HCT116 (cell line): ENCODE data around the gene TMEM178B. TPM values are rescaled to one million over a fixed set of nuclear protein-coding genes. Genes with fewer than 3 reads are reported as not detected.

Experiments used
- ATAC-seq: fragments of 200-7000 bp; cut with Tn5 transposase; 2 replicates; pipeline ENCODE4 v1.9.1; 2020; ENCODE audit warnings: mild to moderate bottlenecking, moderate library complexity
- BruUV-seq: library from RNA; stranded (reverse); fragments of 400-500 nt; replicated peaks from 2 replicates; lab custom pipeline; 2021; lab: Mats Ljungman, UMichigan
- CTCF ChIA-PET: fragments of 300-600 bp; sonication (Branson Sonifier 250); formaldehyde crosslinking; loops from one replicate; lab custom pipeline; 2021; ENCODE audit warnings: antibody characterized with exemption; lab: Charles Lee
- POLR2A ChIA-PET: fragments of 300-600, 350-600 bp; sonication (Branson Sonifier 250); formaldehyde crosslinking; loops from one replicate; lab custom pipeline; 2021; ENCODE audit warnings: antibody characterized with exemption; lab: Charles Lee
- RAD21 ChIA-PET, 2 experiments: fragments of 300-600 bp; sonication (Branson Sonifier 250); formaldehyde crosslinking; loops; one replicate each; lab custom pipeline; 2023; ENCODE audit warnings: low total read pairs in 2 of 2; ENCODE audit not compliant: uncharacterized antibody in 2 of 2, unreplicated experiment in 2 of 2, low non-redundant PET in 1 of 2; lab: Charles Lee
- DNase-seq: peaks from one replicate; pipeline ENCODE4 v3.0.0-alpha.2; 2010; ENCODE audit warnings: low read depth, low spot score
- H2AFZ ChIP-seq: fragments of 200-600 bp; shearing (Covaris generic), sonication (generic); 2 replicates; pipeline ENCODE4 v1.6.1; 2017; ENCODE audit warnings: low read depth, mixed run types, mixed read lengths, antibody characterized with exemption, low read length; ENCODE audit not compliant: poor library complexity, severe bottlenecking
- H3K27ac ChIP-seq: 2 replicates; pipeline ENCODE4 v1.5.1; 2012; ENCODE audit warnings: low read depth, low read length
- H3K27me3 ChIP-seq: fragments of 200-600 bp; sonication (generic); 2 replicates; pipeline ENCODE4 v1.6.1; 2016; ENCODE audit warnings: mixed run types, low read length, mixed read lengths; ENCODE audit not compliant: insufficient read depth
- H3K36me3 ChIP-seq, 2 experiments: fragments of 200-500 bp in 1 of 2; fragments of 200-600 bp in 1 of 2; sonication (Bioruptor generic) in 1 of 2; sonication (generic) in 1 of 2; 2 replicates each; pipeline versions ENCODE4 v1.5.1 to v1.6.1; 2014 to 2016; ENCODE audit warnings: low read length in 2 of 2, inconsistent platforms in 1 of 2, mixed read lengths in 1 of 2, mixed run types in 1 of 2; ENCODE audit not compliant: insufficient read depth in 2 of 2, control insufficient read depth in 1 of 2
- H3K4me1 ChIP-seq, 2 experiments: fragments of 200-600 bp in 1 of 2; sonication (generic) in 1 of 2; 2 replicates each; pipeline versions ENCODE4 v1.5.1 to v1.6.1; 2012 to 2017; ENCODE audit warnings: low read length in 2 of 2, inconsistent platforms in 1 of 2, mild to moderate bottlenecking in 1 of 2, mixed read lengths in 1 of 2, mixed run types in 1 of 2, moderate library complexity in 1 of 2; ENCODE audit not compliant: insufficient read depth in 2 of 2, control insufficient read depth in 1 of 2
- H3K4me2 ChIP-seq: fragments of 200-600 bp; sonication (generic); 2 replicates; pipeline ENCODE4 v1.6.1; 2017; ENCODE audit warnings: mixed run types, low read length, mixed read lengths
- H3K4me3 ChIP-seq, 2 experiments: fragments of 200-600 bp in 1 of 2; sonication (generic) in 1 of 2; replicated peaks in 1 of 2; 2 replicates each; pipeline ENCODE4 v1.5.1; 2011 to 2016; ENCODE audit warnings: low read length in 2 of 2, control low read depth in 1 of 2, low read depth in 1 of 2, mild to moderate bottlenecking in 1 of 2, mixed read lengths in 1 of 2, mixed run types in 1 of 2
- H3K79me2 ChIP-seq: fragments of 200-600 bp; sonication (generic); 2 replicates; pipeline ENCODE4 v1.6.1; 2017; ENCODE audit warnings: mild to moderate bottlenecking, mixed run types, low read length, moderate library complexity, mixed read lengths; ENCODE audit not compliant: insufficient read depth
- H3K9ac ChIP-seq: fragments of 200-600 bp; sonication (generic); 2 replicates; pipeline ENCODE4 v1.6.1; 2016; ENCODE audit warnings: low read length, mixed read lengths
- H3K9me2 ChIP-seq: fragments of 200-600 bp; sonication (generic), shearing (Covaris generic); 2 replicates; pipeline ENCODE4 v1.6.1; 2017; ENCODE audit warnings: mixed run types, mild to moderate bottlenecking, moderate library complexity; ENCODE audit not compliant: insufficient read depth
- H3K9me3 ChIP-seq, 2 experiments: fragments of 200-500 bp in 1 of 2; fragments of 200-600 bp in 1 of 2; sonication (Bioruptor generic) in 1 of 2; sonication (generic) in 1 of 2; 2 replicates each; pipeline ENCODE4 v1.6.1; 2014 to 2017; ENCODE audit warnings: low read length in 2 of 2, mixed read lengths in 2 of 2, inconsistent platforms in 1 of 2, low read depth in 1 of 2, mild to moderate bottlenecking in 1 of 2, mixed run types in 1 of 2, moderate library complexity in 1 of 2; ENCODE audit not compliant: control insufficient read depth in 1 of 2, insufficient read depth in 1 of 2
- H4K20me1 ChIP-seq: fragments of 200-600 bp; sonication (generic), shearing (Covaris generic); 2 replicates; pipeline ENCODE4 v1.6.1; 2017; ENCODE audit warnings: mixed run types, mild to moderate bottlenecking, moderate library complexity; ENCODE audit not compliant: insufficient read depth
- CBX3 ChIP-seq: IDR thresholded peaks from 2 replicates; pipeline ENCODE4 v1.6.1; 2012; ENCODE audit warnings: low read depth
- CEBPB ChIP-seq: IDR thresholded peaks from 2 replicates; pipeline ENCODE4 v1.6.1; 2012; ENCODE audit warnings: low read depth
- EGR1 ChIP-seq: IDR thresholded peaks from 2 replicates; pipeline ENCODE4 v1.6.1; 2012; ENCODE audit warnings: low read depth
- EZH2 ChIP-seq: fragments of 200-600 bp; sonication (generic); IDR thresholded peaks from 2 replicates; pipeline ENCODE4 v1.6.1; 2017; ENCODE audit warnings: antibody characterized with exemption, mixed run types
- JUND ChIP-seq: IDR thresholded peaks from 2 replicates; pipeline ENCODE4 v1.6.1; 2012
- POLR2A ChIP-seq: IDR thresholded peaks from 2 replicates; pipeline ENCODE4 v1.7.0; 2011; ENCODE audit warnings: borderline replicate concordance; ENCODE audit not compliant: insufficient read depth, insufficient read length; ENCODE audit errors: extremely low read depth
- POLR2AphosphoS5 ChIP-seq: IDR thresholded peaks from 2 replicates; pipeline ENCODE4 v1.6.1; 2011; ENCODE audit warnings: mild to moderate bottlenecking, low read depth, low read length, moderate library complexity
- RAD21 ChIP-seq: IDR thresholded peaks from 2 replicates; pipeline ENCODE4 v1.6.1; 2012; ENCODE audit warnings: low read depth, mild to moderate bottlenecking
- SP1 ChIP-seq: IDR thresholded peaks from 2 replicates; pipeline ENCODE4 v1.6.1; 2012; ENCODE audit warnings: low read depth
- TCF7L2 ChIP-seq: IDR thresholded peaks from 2 replicates; pipeline ENCODE4 v1.7.0; 2011; ENCODE audit warnings: borderline replicate concordance, inconsistent platforms; ENCODE audit not compliant: insufficient read depth, insufficient read length; ENCODE audit errors: extremely low read depth
- YY1 ChIP-seq: IDR thresholded peaks from 2 replicates; pipeline ENCODE4 v1.6.1; 2011; ENCODE audit warnings: low read length, low read depth, moderate library complexity, mild to moderate bottlenecking; ENCODE audit not compliant: insufficient replicate concordance; ENCODE audit errors: extremely low read depth
- ZFX ChIP-seq: fragments of 450-650 bp; IDR thresholded peaks from 2 replicates; pipeline ENCODE4 v1.6.1; 2017
- ZNF274 ChIP-seq: fragments of 200-500 bp; sonication (Bioruptor generic); IDR thresholded peaks from 2 replicates; pipeline ENCODE4 v1.6.1; 2014; ENCODE audit warnings: mild to moderate bottlenecking, low read depth, low read length, inconsistent platforms
- intact Hi-C: fragments of 100-400 bp; cut with micrococcal nuclease; formaldehyde crosslinking; loops from 2 replicates; pipeline ENCODE4 v1.10.0; 2022
- total RNA-seq: library from RNA; stranded (reverse); gene quantifications from one replicate; pipeline ENCODE4 v1.2.1, GENCODE V29; 2021; ENCODE audit not compliant: unreplicated experiment
- TF ChIP-seq, protein P1 (sequence below): IDR thresholded peaks from 2 replicates; pipeline ENCODE4 v1.6.1; 2012; ENCODE audit warnings: low read depth
- TF ChIP-seq, protein P2 (sequence below): IDR thresholded peaks from 2 replicates; pipeline ENCODE4 v1.6.1; 2012
- TF ChIP-seq, protein P3 (sequence below), 3 experiments: fragments of 200-600 bp in 1 of 3; sonication (generic) in 1 of 3; IDR thresholded peaks in 2 of 3; conservative IDR thresholded peaks in 1 of 3; 2 replicates each; pipeline ENCODE4 v1.5.1; 2012 to 2017; ENCODE audit warnings: low read depth in 2 of 3, low read length in 2 of 3, antibody characterized with exemption in 1 of 3, borderline replicate concordance in 1 of 3, control low read depth in 1 of 3, mild to moderate bottlenecking in 1 of 3, mixed read lengths in 1 of 3, mixed run types in 1 of 3, moderate library complexity in 1 of 3; ENCODE audit not compliant: insufficient read depth in 1 of 3

TMEM178B gene
- total RNA-seq, 1 experiment from 2014 or later: 0.02 TPM

DNA sequence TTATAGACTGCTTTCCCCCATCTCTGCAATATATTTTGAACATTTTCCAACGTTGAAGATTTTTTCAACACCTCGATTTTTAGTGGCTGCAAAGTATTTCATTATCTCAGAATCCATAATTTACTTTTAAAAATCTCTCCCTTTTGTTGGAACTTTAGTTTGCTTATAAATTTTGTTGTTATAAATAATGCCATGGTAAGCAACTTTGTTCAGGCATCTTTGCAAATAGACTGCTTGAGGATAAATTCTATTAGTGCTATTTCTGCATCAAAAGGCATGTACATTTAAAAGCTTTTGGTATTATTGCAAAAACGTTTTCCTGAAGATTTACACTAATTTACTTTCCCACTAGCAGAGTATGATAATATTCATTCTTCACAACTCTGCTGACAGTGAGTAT, 79.4 kb downstream of the TMEM178B start:
- RAD21 ChIA-PET: no interaction called here
- no peaks in the 10 kb centered on the region for H3K36me3 ChIP-seq
- H3K4me1 ChIP-seq: peaks cover 0 to 1% of the 10 kb centered on the region in 2 experiments; a peak in 3 of 4 replicates
- DNase-seq (no peak), ATAC-seq (no peak)
- POLR2A ChIA-PET: no interaction called here
- no TSS peak for BruUV-seq
- intact Hi-C loops: no loop called here
- H2AFZ ChIP-seq: no peak overlapping the region
- H3K27ac ChIP-seq: no peak overlapping the region
- no peaks in the 10 kb centered on the region for H3K79me2 ChIP-seq
- TF ChIP-seq ZFX: no peak
- no peak for TF ChIP-seq POLR2A
- TF ChIP-seq SP1: no peak
- TF ChIP-seq CBX3: no peak
- no peak for TF ChIP-seq ZNF274
- no peak for TF ChIP-seq EZH2
- TF ChIP-seq, protein P1, sequence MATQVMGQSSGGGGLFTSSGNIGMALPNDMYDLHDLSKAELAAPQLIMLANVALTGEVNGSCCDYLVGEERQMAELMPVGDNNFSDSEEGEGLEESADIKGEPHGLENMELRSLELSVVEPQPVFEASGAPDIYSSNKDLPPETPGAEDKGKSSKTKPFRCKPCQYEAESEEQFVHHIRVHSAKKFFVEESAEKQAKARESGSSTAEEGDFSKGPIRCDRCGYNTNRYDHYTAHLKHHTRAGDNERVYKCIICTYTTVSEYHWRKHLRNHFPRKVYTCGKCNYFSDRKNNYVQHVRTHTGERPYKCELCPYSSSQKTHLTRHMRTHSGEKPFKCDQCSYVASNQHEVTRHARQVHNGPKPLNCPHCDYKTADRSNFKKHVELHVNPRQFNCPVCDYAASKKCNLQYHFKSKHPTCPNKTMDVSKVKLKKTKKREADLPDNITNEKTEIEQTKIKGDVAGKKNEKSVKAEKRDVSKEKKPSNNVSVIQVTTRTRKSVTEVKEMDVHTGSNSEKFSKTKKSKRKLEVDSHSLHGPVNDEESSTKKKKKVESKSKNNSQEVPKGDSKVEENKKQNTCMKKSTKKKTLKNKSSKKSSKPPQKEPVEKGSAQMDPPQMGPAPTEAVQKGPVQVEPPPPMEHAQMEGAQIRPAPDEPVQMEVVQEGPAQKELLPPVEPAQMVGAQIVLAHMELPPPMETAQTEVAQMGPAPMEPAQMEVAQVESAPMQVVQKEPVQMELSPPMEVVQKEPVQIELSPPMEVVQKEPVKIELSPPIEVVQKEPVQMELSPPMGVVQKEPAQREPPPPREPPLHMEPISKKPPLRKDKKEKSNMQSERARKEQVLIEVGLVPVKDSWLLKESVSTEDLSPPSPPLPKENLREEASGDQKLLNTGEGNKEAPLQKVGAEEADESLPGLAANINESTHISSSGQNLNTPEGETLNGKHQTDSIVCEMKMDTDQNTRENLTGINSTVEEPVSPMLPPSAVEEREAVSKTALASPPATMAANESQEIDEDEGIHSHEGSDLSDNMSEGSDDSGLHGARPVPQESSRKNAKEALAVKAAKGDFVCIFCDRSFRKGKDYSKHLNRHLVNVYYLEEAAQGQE: no peak
- TF ChIP-seq CEBPB: no peak
- TF ChIP-seq, protein P2, sequence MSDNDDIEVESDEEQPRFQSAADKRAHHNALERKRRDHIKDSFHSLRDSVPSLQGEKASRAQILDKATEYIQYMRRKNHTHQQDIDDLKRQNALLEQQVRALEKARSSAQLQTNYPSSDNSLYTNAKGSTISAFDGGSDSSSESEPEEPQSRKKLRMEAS: no peak
- no peak for TF ChIP-seq EGR1
- no peak for TF ChIP-seq JUND
- no peak for TF ChIP-seq TCF7L2
- no peak for TF ChIP-seq POLR2AphosphoS5
- no peak for TF ChIP-seq RAD21
- TF ChIP-seq, protein P3, sequence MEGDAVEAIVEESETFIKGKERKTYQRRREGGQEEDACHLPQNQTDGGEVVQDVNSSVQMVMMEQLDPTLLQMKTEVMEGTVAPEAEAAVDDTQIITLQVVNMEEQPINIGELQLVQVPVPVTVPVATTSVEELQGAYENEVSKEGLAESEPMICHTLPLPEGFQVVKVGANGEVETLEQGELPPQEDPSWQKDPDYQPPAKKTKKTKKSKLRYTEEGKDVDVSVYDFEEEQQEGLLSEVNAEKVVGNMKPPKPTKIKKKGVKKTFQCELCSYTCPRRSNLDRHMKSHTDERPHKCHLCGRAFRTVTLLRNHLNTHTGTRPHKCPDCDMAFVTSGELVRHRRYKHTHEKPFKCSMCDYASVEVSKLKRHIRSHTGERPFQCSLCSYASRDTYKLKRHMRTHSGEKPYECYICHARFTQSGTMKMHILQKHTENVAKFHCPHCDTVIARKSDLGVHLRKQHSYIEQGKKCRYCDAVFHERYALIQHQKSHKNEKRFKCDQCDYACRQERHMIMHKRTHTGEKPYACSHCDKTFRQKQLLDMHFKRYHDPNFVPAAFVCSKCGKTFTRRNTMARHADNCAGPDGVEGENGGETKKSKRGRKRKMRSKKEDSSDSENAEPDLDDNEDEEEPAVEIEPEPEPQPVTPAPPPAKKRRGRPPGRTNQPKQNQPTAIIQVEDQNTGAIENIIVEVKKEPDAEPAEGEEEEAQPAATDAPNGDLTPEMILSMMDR (IDR thresholded peaks at IDR 0.05 in 2 of 3, conservative IDR thresholded peaks at IDR 0.05 in 1 of 3; ENCODE audit: borderline replicate concordance in 1 of 3, insufficient read depth in 1 of 3, low read depth in 2 of 3, low read length in 2 of 3): no peak
- no peak for TF ChIP-seq YY1
- H3K4me2 ChIP-seq: no peak overlapping the region
- peaks cover 4% of the 10 kb centered on the region; the same call in 1 of the 2 replicates for H3K27me3 ChIP-seq
- H4K20me1 ChIP-seq: no peaks in the 10 kb centered on the region
- CTCF ChIA-PET: no interaction called here
- no peak overlapping the region for H3K9ac ChIP-seq
- H3K9me3 ChIP-seq: no peaks in the 10 kb centered on the region
- H3K4me3 ChIP-seq: no peak overlapping the region
- H3K9me2 ChIP-seq: no peaks in the 10 kb centered on the region
